Measurements from ENCODE around the gene CASP2.

Gene CASP2

DNA sequence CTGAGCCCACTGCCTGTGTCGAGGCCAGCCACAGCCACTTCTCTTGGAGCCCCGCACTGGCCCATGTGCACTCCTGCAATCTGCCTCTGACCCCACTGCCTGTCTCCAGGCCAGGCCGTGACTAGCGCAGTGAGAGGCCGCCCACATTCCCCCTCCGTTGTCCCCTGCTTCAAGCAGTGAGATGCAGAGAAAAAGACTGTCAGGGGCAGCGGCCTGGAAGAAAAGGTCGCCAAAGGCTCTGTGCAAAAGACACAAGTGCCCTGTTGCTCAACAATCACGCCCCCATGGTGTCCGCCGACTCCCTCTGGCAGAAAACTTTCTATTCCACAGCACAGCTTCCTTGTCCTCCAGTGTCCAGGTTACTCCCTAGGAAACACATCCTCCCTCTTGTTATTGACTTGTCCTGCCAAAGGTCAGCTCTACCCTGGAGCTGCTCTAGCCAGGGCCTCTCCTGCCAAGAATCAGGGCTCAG lies 64.4 kb downstream of the CASP2 start:
- Histone ChIP-seq H3F3A (ENCODE audit: insufficient read depth) (no peaks in the 10 kb centered on the region), H2AFZ (ENCODE audit: low read depth, low read length, severe bottlenecking) (no peak overlapping the region), H3K36me3 (ENCODE audit: low read length) (no peaks in the 10 kb centered on the region), H3K4me3 (ENCODE audit: insufficient read depth, low read length, poor library complexity, severe bottlenecking) (no peak overlapping the region), H3K79me2 (ENCODE audit: insufficient read depth, low read length) (no peaks in the 10 kb centered on the region), H4K20me1 (ENCODE audit: low read depth, low read length) (no peaks in the 10 kb centered on the region), H3K4me2 (ENCODE audit: low read depth, low read length, poor library complexity, severe bottlenecking) (no peak overlapping the region), H3K27me3 (ENCODE audit: low read length) (no peaks in the 10 kb centered on the region), H3K9me3 (ENCODE audit: insufficient read depth, low read length) (no peaks in the 10 kb centered on the region), H3K27ac (ENCODE audit: low read depth, low read length) (no peak overlapping the region), H3K9me2 (replicated peaks; ENCODE audit: insufficient read depth, low read length) (no peaks in the 10 kb centered on the region), H3K9ac (ENCODE audit: low read length) (no peak overlapping the region)
- TF ChIP-seq, protein P1, sequence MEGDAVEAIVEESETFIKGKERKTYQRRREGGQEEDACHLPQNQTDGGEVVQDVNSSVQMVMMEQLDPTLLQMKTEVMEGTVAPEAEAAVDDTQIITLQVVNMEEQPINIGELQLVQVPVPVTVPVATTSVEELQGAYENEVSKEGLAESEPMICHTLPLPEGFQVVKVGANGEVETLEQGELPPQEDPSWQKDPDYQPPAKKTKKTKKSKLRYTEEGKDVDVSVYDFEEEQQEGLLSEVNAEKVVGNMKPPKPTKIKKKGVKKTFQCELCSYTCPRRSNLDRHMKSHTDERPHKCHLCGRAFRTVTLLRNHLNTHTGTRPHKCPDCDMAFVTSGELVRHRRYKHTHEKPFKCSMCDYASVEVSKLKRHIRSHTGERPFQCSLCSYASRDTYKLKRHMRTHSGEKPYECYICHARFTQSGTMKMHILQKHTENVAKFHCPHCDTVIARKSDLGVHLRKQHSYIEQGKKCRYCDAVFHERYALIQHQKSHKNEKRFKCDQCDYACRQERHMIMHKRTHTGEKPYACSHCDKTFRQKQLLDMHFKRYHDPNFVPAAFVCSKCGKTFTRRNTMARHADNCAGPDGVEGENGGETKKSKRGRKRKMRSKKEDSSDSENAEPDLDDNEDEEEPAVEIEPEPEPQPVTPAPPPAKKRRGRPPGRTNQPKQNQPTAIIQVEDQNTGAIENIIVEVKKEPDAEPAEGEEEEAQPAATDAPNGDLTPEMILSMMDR (IDR thresholded peaks at IDR 0.05; ENCODE audit: insufficient read depth, low read length, poor library complexity, severe bottlenecking) = no peak
- TF ChIP-seq EZH2phosphoT487 (conservative IDR thresholded peaks at IDR 0.05; ENCODE audit: low read length) = no peak

DNA sequence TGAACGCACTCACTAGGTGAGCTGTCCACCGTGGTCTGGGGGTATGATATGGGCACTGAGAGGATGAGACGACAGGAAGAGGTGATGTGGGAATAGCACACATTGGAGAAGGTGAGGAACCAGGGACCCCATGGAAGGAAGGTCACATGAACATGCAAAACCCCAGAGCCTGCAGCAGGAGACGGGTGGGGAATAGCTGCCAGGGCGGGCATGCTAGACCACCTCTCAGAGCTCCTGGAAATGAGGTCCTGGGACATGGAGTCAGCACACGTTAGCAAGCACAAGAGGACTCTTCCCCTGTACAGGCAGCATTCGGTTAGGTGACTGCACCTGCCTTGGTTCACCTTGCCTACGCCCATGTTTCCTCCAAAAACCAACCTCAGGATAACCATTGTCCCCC lies 66.2 kb downstream of the CASP2 start:
- no peak for TF ChIP-seq EZH2phosphoT487 (conservative IDR thresholded peaks at IDR 0.05; ENCODE audit: low read length)
- TF ChIP-seq, protein P1 (IDR thresholded peaks at IDR 0.05; ENCODE audit: insufficient read depth, low read length, poor library complexity, severe bottlenecking) = no peak

DNA sequence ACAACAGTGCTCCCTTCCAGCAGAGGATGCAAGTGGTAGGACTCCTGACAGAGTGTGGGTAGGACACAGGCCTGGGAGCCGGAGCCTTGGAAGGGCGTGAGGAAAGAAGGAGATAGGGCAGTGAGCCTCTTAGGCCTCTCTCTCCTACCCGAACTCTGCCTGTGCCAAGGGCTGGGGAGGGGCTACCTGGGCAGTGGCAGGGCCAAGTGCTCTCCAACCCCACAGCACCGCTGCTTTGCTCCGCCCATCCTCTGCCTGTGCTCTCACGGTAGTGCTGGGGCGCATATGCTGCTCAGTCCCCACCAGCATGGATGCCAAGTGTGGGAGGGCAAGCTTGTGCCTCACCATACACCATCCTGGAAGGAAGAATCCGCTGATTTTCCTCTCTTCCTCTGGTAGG lies 66.8 kb downstream of the CASP2 start:
- H3K79me2 ChIP-seq (ENCODE audit: insufficient read depth, low read length) = no peaks in the 10 kb centered on the region
- H3K9me3 ChIP-seq (ENCODE audit: insufficient read depth, low read length) = no peaks in the 10 kb centered on the region
- no peaks in the 10 kb centered on the region for H4K20me1 ChIP-seq (ENCODE audit: low read depth, low read length)
- H3K4me3 ChIP-seq (ENCODE audit: insufficient read depth, low read length, poor library complexity, severe bottlenecking) = no peak overlapping the region
- H2AFZ ChIP-seq (ENCODE audit: low read depth, low read length, severe bottlenecking) = no peak overlapping the region
- H3K4me2 ChIP-seq (ENCODE audit: low read depth, low read length, poor library complexity, severe bottlenecking) = no peak overlapping the region
- no peaks in the 10 kb centered on the region for H3K36me3 ChIP-seq (ENCODE audit: low read length)
- TF ChIP-seq, protein P1 (IDR thresholded peaks at IDR 0.05; ENCODE audit: insufficient read depth, low read length, poor library complexity, severe bottlenecking) = no peak
- no peak for TF ChIP-seq EZH2phosphoT487 (conservative IDR thresholded peaks at IDR 0.05; ENCODE audit: low read length)
- no peak overlapping the region for H3K9ac ChIP-seq (ENCODE audit: low read length)
- no peak overlapping the region for H3K27ac ChIP-seq (ENCODE audit: low read depth, low read length)
- H3K9me2 ChIP-seq (replicated peaks; ENCODE audit: insufficient read depth, low read length) = no peaks in the 10 kb centered on the region
- H3K27me3 ChIP-seq (ENCODE audit: low read length) = no peaks in the 10 kb centered on the region
- no peaks in the 10 kb centered on the region for H3F3A ChIP-seq (ENCODE audit: insufficient read depth)

More for the DNA sequence above, 66.2 kb downstream of the CASP2 start:
- no peak overlapping the region for H3K9ac ChIP-seq (ENCODE audit: low read length)
- H3F3A ChIP-seq (ENCODE audit: insufficient read depth) = no peaks in the 10 kb centered on the region
- no peaks in the 10 kb centered on the region for H3K9me2 ChIP-seq (replicated peaks; ENCODE audit: insufficient read depth, low read length)
- H3K4me3 ChIP-seq (ENCODE audit: insufficient read depth, low read length, poor library complexity, severe bottlenecking) = no peak overlapping the region
- H4K20me1 ChIP-seq (ENCODE audit: low read depth, low read length) = no peaks in the 10 kb centered on the region
- H3K27ac ChIP-seq (ENCODE audit: low read depth, low read length) = no peak overlapping the region
- no peaks in the 10 kb centered on the region for H3K79me2 ChIP-seq (ENCODE audit: insufficient read depth, low read length)
- H3K27me3 ChIP-seq (ENCODE audit: low read length) = no peaks in the 10 kb centered on the region
- no peak overlapping the region for H2AFZ ChIP-seq (ENCODE audit: low read depth, low read length, severe bottlenecking)
- no peaks in the 10 kb centered on the region for H3K9me3 ChIP-seq (ENCODE audit: insufficient read depth, low read length)
- H3K4me2 ChIP-seq (ENCODE audit: low read depth, low read length, poor library complexity, severe bottlenecking) = no peak overlapping the region
- H3K36me3 ChIP-seq (ENCODE audit: low read length) = no peaks in the 10 kb centered on the region

Data from SU-DHL-6 (cell line).